GM11168 (cell line): Measurements from ENCODE around the gene SLC47A1.
"Not testable (repeated sequence)": the region's sequence is repeated elsewhere in the genome, so short reads cannot be mapped to it uniquely, and the experiment has no call there.

Experiments
- in situ Hi-C: fragments of 300-500 bp; cut with MboI; formaldehyde crosslinking; loops from one replicate; pipeline ENCODE4 v1.12.0; 2022; ENCODE audit warnings: low sequenced_read_pairs; ENCODE audit not compliant: unreplicated experiment

SLC47A1 gene

GRCh38 chr17:19519388-19520291 is 14.0 kb upstream of the SLC47A1 start:
- in situ Hi-C loops: not testable (repeated sequence)

- in situ Hi-C loops: no loop called here
Observed at GRCh38 chr17:19520641-19521040, 13.0 kb upstream of the SLC47A1 start.

- in situ Hi-C loops: no loop called here
Observed at GRCh38 chr17:19523690-19524089, 10.0 kb upstream of the SLC47A1 start.

GRCh38 chr17:19526950-19527349 is 6.7 kb upstream of the SLC47A1 start:
- in situ Hi-C loops: not testable (repeated sequence)

GRCh38 chr17:19531780-19532501 is 1.7 kb upstream of the SLC47A1 start:
- in situ Hi-C loops: no loop called here

- in situ Hi-C loops: no loop called here
Observed at GRCh38 chr17:19533036-19533717, 477 bp upstream of the SLC47A1 start.

GRCh38 chr17:19534562-19535149 is 1.0 kb downstream of the SLC47A1 start:
- in situ Hi-C loops: no loop called here

GRCh38 chr17:19537111-19537510 is 3.5 kb downstream of the SLC47A1 start:
- in situ Hi-C loops: no loop called here

GRCh38 chr17:19538095-19539039 is 4.7 kb downstream of the SLC47A1 start:
- in situ Hi-C loops: no loop called here

GRCh38 chr17:19539040-19539399 is 5.4 kb downstream of the SLC47A1 start:
- in situ Hi-C loops: no loop called here

- in situ Hi-C loops: no loop called here
Observed at GRCh38 chr17:19539841-19540311, 6.2 kb downstream of the SLC47A1 start.

GRCh38 chr17:19540706-19541370 is 7.2 kb downstream of the SLC47A1 start:
- in situ Hi-C loops: no loop called here

GRCh38 chr17:19541445-19541844 is 7.8 kb downstream of the SLC47A1 start:
- in situ Hi-C loops: no loop called here

- in situ Hi-C loops: no loop called here
Observed at GRCh38 chr17:19542247-19542646, 8.6 kb downstream of the SLC47A1 start.

- in situ Hi-C loops: no loop called here
Observed at GRCh38 chr17:19544366-19544765, 10.7 kb downstream of the SLC47A1 start.

- in situ Hi-C loops: no loop called here
Observed at GRCh38 chr17:19546289-19547065, 12.8 kb downstream of the SLC47A1 start.

- in situ Hi-C loops: no loop called here
Observed at GRCh38 chr17:19549746-19550623, 16.3 kb downstream of the SLC47A1 start.
